Mammary epithelial cell (primary cell): ENCODE results near the gene SLC9A9.

Experiments
- CTCF ChIP-seq, 2 donors: IDR thresholded peaks in 1 of 2; conservative IDR thresholded peaks in 1 of 2; 2 replicates each; pipeline ENCODE4 v1.5.1; 2011 to 2012; ENCODE audit warnings: inconsistent platforms in 2 of 2, low read length in 2 of 2, mild to moderate bottlenecking in 2 of 2, control low read depth in 1 of 2, low read depth in 1 of 2; ENCODE audit not compliant: insufficient read depth in 1 of 2; ENCODE audit errors: extremely low read depth in 1 of 2
- EZH2 ChIP-seq: IDR thresholded peaks from 2 replicates; pipeline ENCODE4 v1.6.1; 2012; ENCODE audit warnings: low read length, inconsistent platforms, borderline replicate concordance

GRCh38 chr3:143348486-143349327, 499.6 kb downstream of the SLC9A9 start:
- no peak for TF ChIP-seq CTCF (conservative IDR thresholded peaks at IDR 0.05 in 1 of 2, IDR thresholded peaks at IDR 0.05 in 1 of 2; ENCODE audit: extremely low read depth in 1 of 2, insufficient read depth in 1 of 2, low read depth in 1 of 2, low read length in 2 of 2)
- no peak for TF ChIP-seq EZH2
